Pancreas (tissue), 10 donors: ENCODE measurements around the gene OGDHL. TPM values are rescaled to one million over a fixed set of nuclear protein-coding genes. Genes with fewer than 3 reads are reported as not detected.

Experiments
- ATAC-seq, 4 donors: fragments of 200-7000 bp; cut with Tn5 transposase; one replicate each; pipeline versions ENCODE4 v1.8.0 to v1.9.1; 2020; ENCODE audit warnings: mild to moderate bottlenecking in 4 of 4, moderate library complexity in 4 of 4
- DNase-seq, 6 donors: peaks; one replicate each; pipeline ENCODE4 v3.0.0-alpha.2; 2020
- FAIRE-seq: peaks from 2 replicates; lab custom pipeline; 2012; peaks lifted over from hg19 to GRCh38; lab: Jason Lieb, UNC
- H3K27ac ChIP-seq, 4 donors: fragments of 200-600 bp; sonication (generic); 1 replicate in 3 of 4; 2 replicates in 1 of 4; pipeline versions ENCODE4 v1.5.0 to v1.8.0; 2020
- H3K27me3 ChIP-seq, 4 donors: fragments of 200-600 bp; one replicate each; pipeline ENCODE4 v1.8.0; 2021
- H3K36me3 ChIP-seq, 3 donors: fragments of 200-600 bp; sonication (generic) in 1 of 3; one replicate each; pipeline versions ENCODE4 v1.5.0 to v1.8.0; 2020 to 2021
- H3K4me1 ChIP-seq, 3 donors: fragments of 200-600 bp; one replicate each; pipeline ENCODE4 v1.8.0; 2021
- H3K4me3 ChIP-seq, 4 donors: fragments of 200-600 bp; sonication (generic) in 2 of 4; one replicate each; pipeline versions ENCODE4 v1.5.0 to v1.8.0; 2020 to 2021
- H3K9me3 ChIP-seq, 4 donors: fragments of 200-600 bp; one replicate each; pipeline ENCODE4 v1.8.0; 2021
- CTCF ChIP-seq, 4 donors: fragments of 200-600 bp; sonication (generic) in 3 of 4; IDR thresholded peaks; one replicate each; pipeline versions ENCODE4 v1.5.0 to v1.8.0; 2021; ENCODE audit warnings: antibody characterized with exemption in 4 of 4
- WGBS, 2 donors: extraction: QIAGEN DNeasy Blood & Tissue Kit; methylation state at CpG; one replicate each; pipeline ENCODE4 v1.1.7; 2013; 5-methylcytosine and 5-hydroxymethylcytosine counted together
- intact Hi-C, 3 donors: fragments of 100-400 bp; cut with DNase I; formaldehyde crosslinking; loops; one replicate each; pipeline versions ENCODE4 v1.11.1 to v1.14.2; 2022
- polyA plus RNA-seq, 2 donors: library from polyadenylated mRNA; stranded (reverse); fragments of 200-250 nt; gene quantifications; one replicate each; pipeline ENCODE4 v1.2.3, GENCODE V29; 2013
- total RNA-seq, 6 donors: library from RNA; stranded (reverse); fragmentation: NEBNext Ultra II Directional in 4 of 6; extraction: Animal tissue kit (Norgen Biotek cat#: 25700) in 4 of 6; gene quantifications; one replicate each; pipeline versions ENCODE4 v1.2.1 to v1.2.4, GENCODE V29; 2021 to 2023
- donor health status: healthy with polysubstance abuse.
- donor health status: DM: no; HTN: no; CAD: no; lungs with moderate emphysema.
- donor health status: DM: no; HTN: no; CAD: no.
- donor health status: control.
- donor health status: control.
- donor health status: Bipolar disorder and iron deficiency.
- donor health status: DM: yes; HTN: yes; CAD: no.
- donor health status: DM: no; HTN: no; CAD: no.
- donor health status: DM: no; HTN: no; CAD: no.
- donor health status: DM: yes; HTN: yes; CAD: no.

OGDHL gene
- total and polyA plus RNA-seq, 8 donors: 1.7 to 25.9 (median 4.3) TPM

GRCh38 chr10:49769692-49770091, 7.6 kb upstream of the OGDHL start:
- intact Hi-C loops: no loop called here
- Histone ChIP-seq H3K36me3 (no peaks in the 10 kb centered on the region), H3K27me3 (peaks cover 3 to 20% (median 8%) of the 10 kb centered on the region in 4 donors), H3K4me1 (no peaks in the 10 kb centered on the region), H3K27ac (no peak overlapping the region), H3K4me3 (no peak overlapping the region), H3K9me3 (no peaks in the 10 kb centered on the region)
- TF ChIP-seq CTCF (IDR thresholded peaks at IDR 0.05): no peak
- WGBS, 2 donors: 93% methylated on average over 8 of the region's 8 CpGs
- ATAC-seq (no peak), FAIRE-seq (no peak), DNase-seq (no peak)

GRCh38 chr10:49768731-49769130, 6.6 kb upstream of the OGDHL start:
- no peak for TF ChIP-seq CTCF (IDR thresholded peaks at IDR 0.05)
- H3K9me3 ChIP-seq: no peaks in the 10 kb centered on the region
- no peak overlapping the region for H3K27ac ChIP-seq
- peaks cover 3 to 20% (median 8%) of the 10 kb centered on the region in 4 donors for H3K27me3 ChIP-seq
- peak overlapping the region in 1 of 4 donors; percentile 20 for H3K4me3 ChIP-seq
- H3K36me3 ChIP-seq: no peaks in the 10 kb centered on the region
- intact Hi-C loops: no loop called here
- 3 to 5% methylated on average over 36 to 45 of the region's 45 CpGs for WGBS, 2 donors
- no peaks in the 10 kb centered on the region for H3K4me1 ChIP-seq
- ATAC-seq (no peak), FAIRE-seq (no peak), DNase-seq (peak in 1 of 6 donors; percentile 45)

- H3K4me3 ChIP-seq: peak overlapping the region in 1 of 4 donors; percentile 20
- H3K36me3 ChIP-seq: no peaks in the 10 kb centered on the region
- intact Hi-C loops: no loop called here
- no peak overlapping the region for H3K27ac ChIP-seq
- H3K9me3 ChIP-seq: no peaks in the 10 kb centered on the region
- TF ChIP-seq CTCF (IDR thresholded peaks at IDR 0.05): no peak
- H3K27me3 ChIP-seq: peaks cover 3 to 20% (median 8%) of the 10 kb centered on the region in 4 donors
- FAIRE-seq: no peak
- WGBS, 2 donors: 3% methylated on average over 24 to 38 of the region's 38 CpGs
- no peak for ATAC-seq
- DNase-seq: peak in 1 of 6 donors; percentile 55
- H3K4me1 ChIP-seq: no peaks in the 10 kb centered on the region
Observed at GRCh38 chr10:49768329-49768728, 6.2 kb upstream of the OGDHL start.

GRCh38 chr10:49767752-49768151, 5.6 kb upstream of the OGDHL start:
- intact Hi-C loops: no loop called here
- Histone ChIP-seq H3K4me3 (no peak overlapping the region), H3K4me1 (no peaks in the 10 kb centered on the region), H3K9me3 (no peaks in the 10 kb centered on the region), H3K27me3 (peaks cover 3 to 20% (median 8%) of the 10 kb centered on the region in 4 donors), H3K27ac (no peak overlapping the region), H3K36me3 (no peaks in the 10 kb centered on the region)
- FAIRE-seq (no peak), ATAC-seq (no peak), DNase-seq (no peak)
- 39 to 60% methylated on average over 7 of the region's 7 CpGs for WGBS, 2 donors
- no peak for TF ChIP-seq CTCF (IDR thresholded peaks at IDR 0.05)

GRCh38 chr10:49766484-49766883, 4.4 kb upstream of the OGDHL start:
- peaks cover 3 to 20% (median 8%) of the 10 kb centered on the region in 4 donors for H3K27me3 ChIP-seq
- no peaks in the 10 kb centered on the region for H3K9me3 ChIP-seq
- DNase-seq (no peak), ATAC-seq (no peak), FAIRE-seq (no peak)
- WGBS, 2 donors: 59 to 68% methylated on average over 2 of the region's 2 CpGs
- H3K4me1 ChIP-seq: no peaks in the 10 kb centered on the region
- no peak overlapping the region for H3K27ac ChIP-seq
- H3K36me3 ChIP-seq: no peaks in the 10 kb centered on the region
- H3K4me3 ChIP-seq: no peak overlapping the region
- intact Hi-C loops: no loop called here
- TF ChIP-seq CTCF (IDR thresholded peaks at IDR 0.05): no peak
